Spinal cord (tissue), 10 donors: ENCODE measurements around the gene EPC2. TPM values are rescaled to one million over a fixed set of nuclear protein-coding genes. Genes with fewer than 3 reads are reported as not detected.

ENCODE experiments used
- DNase-seq, 6 donors: peaks; one replicate each; pipeline versions ENCODE4 v3.0.0 to v3.0.0-alpha.2; 2013 to 2015; ENCODE audit warnings: low spot score in 6 of 6, low read depth in 4 of 6
- H3K27ac ChIP-seq: one replicate; pipeline ENCODE4 v1.5.1; 2013; ENCODE audit warnings: low read depth, low read length, control low read depth
- H3K27me3 ChIP-seq: one replicate; pipeline ENCODE4 v1.6.1; 2013; ENCODE audit warnings: low read length; ENCODE audit not compliant: control insufficient read depth, insufficient read depth
- H3K36me3 ChIP-seq: one replicate; pipeline ENCODE4 v1.6.1; 2013; ENCODE audit warnings: low read length; ENCODE audit not compliant: control insufficient read depth, insufficient read depth
- H3K4me1 ChIP-seq: one replicate; pipeline ENCODE4 v1.6.1; 2013; ENCODE audit warnings: low read length; ENCODE audit not compliant: control insufficient read depth, insufficient read depth
- H3K4me3 ChIP-seq: one replicate; pipeline ENCODE4 v1.5.1; 2013; ENCODE audit warnings: low read depth, low read length, control low read depth
- H3K9me3 ChIP-seq: one replicate; pipeline ENCODE4 v1.6.1; 2013; ENCODE audit warnings: low read length; ENCODE audit not compliant: control insufficient read depth, insufficient read depth
- WGBS: methylation state at CpG from one replicate; pipeline ENCODE4 v1.1.5; 2013; ENCODE audit warnings: missing lambda C conversion rate; ENCODE audit not compliant: insufficient coverage; 5-methylcytosine and 5-hydroxymethylcytosine counted together
- polyA plus RNA-seq, 2 donors: library from polyadenylated mRNA; unstranded; fragments of 120-200 nt; gene quantifications; one replicate each; pipeline ENCODE4 v1.2.1, GENCODE V29; 2013; ENCODE audit not compliant: insufficient read length in 2 of 2
- total RNA-seq, 2 donors: library from RNA; depleted of rRNA in 1 of 2; stranded (reverse); fragments of 120-200 nt in 1 of 2; fragments of >200 nt in 1 of 2; gene quantifications; one replicate each; pipeline versions ENCODE4 v1.2.3 to v1.2.4, GENCODE V29; 2013 to 2014
- donor health status: healthy.

The EPC2 gene
- total and polyA plus RNA-seq, 4 donors = 31.5 to 52.6 (median 38.1) TPM

GRCh38 chr2:148716378-148716920 lies 71.9 kb downstream of the EPC2 start:
- Histone ChIP-seq H3K27ac (no peak overlapping the region), H3K4me3 (no peak overlapping the region), H3K36me3 (peaks cover 5% of the 10 kb centered on the region), H3K4me1 (peaks cover 13% of the 10 kb centered on the region), H3K9me3 (peaks cover 6% of the 10 kb centered on the region), H3K27me3 (no peaks in the 10 kb centered on the region)
- no peak for DNase-seq
- 86% methylated on average over 1 of the region's 2 CpGs for WGBS

DNA sequence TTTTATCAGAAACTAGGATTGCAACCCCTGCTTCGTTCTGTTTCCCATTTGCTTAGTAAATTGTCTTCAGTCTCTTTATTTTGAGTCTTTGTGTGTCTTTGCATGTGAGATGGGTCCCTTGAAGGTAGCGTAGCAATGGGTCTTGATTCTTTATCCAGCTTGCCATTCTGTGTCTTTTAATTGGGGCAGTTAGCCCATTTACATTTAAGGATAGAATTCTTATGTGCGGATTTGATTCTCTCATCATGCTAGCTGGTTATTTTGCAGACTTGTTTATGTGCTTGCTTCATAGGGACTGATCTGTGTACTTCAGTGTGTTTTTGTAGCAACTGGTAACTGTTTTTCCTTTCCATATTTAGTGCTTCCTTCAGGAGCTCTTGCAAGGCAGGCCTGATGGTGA lies 73.5 kb downstream of the EPC2 start:
- Histone ChIP-seq H3K4me3 (no peak overlapping the region), H3K36me3 (peaks cover 5% of the 10 kb centered on the region), H3K9me3 (peaks cover 6% of the 10 kb centered on the region), H3K27me3 (no peaks in the 10 kb centered on the region), H3K4me1 (peaks cover 13% of the 10 kb centered on the region), H3K27ac (no peak overlapping the region)
- 97% methylated on average over 3 of the region's 3 CpGs for WGBS
- no peak for DNase-seq

GRCh38 chr2:148719195-148719749 lies 74.7 kb downstream of the EPC2 start:
- peaks cover 13% of the 10 kb centered on the region for H3K4me1 ChIP-seq
- peaks cover 6% of the 10 kb centered on the region for H3K9me3 ChIP-seq
- DNase-seq = no peak
- WGBS = 100% methylated on average over 3 of the region's 6 CpGs
- H3K27ac ChIP-seq = no peak overlapping the region
- no peak overlapping the region for H3K4me3 ChIP-seq
- H3K36me3 ChIP-seq = peaks cover 5% of the 10 kb centered on the region
- H3K27me3 ChIP-seq = no peaks in the 10 kb centered on the region

DNA sequence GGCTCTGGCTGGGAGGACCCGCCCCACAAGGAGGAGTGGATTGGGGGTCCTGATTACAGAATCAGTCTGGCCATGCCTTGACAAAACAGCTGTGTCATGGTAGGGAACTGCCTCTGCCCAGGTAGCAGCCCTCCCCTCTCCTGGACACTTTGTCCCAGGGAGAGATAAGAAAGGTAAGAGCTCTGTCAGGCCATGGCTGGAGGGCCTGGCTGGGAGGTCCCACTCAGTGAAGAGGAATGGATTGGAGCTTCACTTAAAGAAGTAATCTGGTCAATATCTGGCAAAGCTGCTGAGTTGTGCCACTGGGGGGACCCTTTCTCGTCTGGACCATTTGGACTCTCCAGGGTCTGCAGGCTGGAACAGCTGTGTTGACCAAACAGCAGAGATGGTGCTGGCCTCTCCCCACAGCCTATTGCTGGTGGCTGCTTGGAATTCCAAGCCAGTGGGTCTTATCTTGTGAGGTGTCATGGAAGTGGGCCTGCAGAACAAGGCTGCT lies 75.4 kb downstream of the EPC2 start:
- Histone ChIP-seq H3K4me3 (no peak overlapping the region), H3K27me3 (no peaks in the 10 kb centered on the region), H3K9me3 (peaks cover 6% of the 10 kb centered on the region), H3K4me1 (peaks cover 13% of the 10 kb centered on the region), H3K27ac (no peak overlapping the region), H3K36me3 (peaks cover 5% of the 10 kb centered on the region)
- WGBS = 50% methylated on average over 2 of the region's 2 CpGs
- no peak for DNase-seq

- Histone ChIP-seq H3K36me3 (peaks cover 5% of the 10 kb centered on the region), H3K27ac (no peak overlapping the region)
- peak in 2 of 6 donors; percentile 56 to 62 for DNase-seq
Measured at GRCh38 chr2:148720501-148721001, 76.0 kb downstream of the EPC2 start.

DNA sequence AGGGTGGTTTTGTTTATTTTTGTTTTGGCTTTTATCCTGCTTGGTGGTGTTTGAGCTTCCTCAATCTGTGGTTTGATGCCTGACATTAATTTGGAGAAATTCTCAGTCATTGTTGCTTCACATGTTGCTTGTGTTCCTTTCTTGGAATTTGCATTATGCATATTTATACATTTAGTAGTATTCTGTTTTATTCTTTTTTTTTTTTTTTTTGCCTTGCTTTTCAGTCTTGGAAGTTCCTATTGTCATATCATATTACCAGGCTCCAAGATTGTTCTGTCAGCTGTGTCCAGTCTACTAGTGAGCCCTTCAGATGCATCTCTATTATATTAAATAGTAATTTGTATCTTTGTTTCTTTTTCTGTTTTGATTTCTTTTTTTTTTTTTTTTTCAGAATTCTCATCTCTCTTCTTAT lies 77.0 kb downstream of the EPC2 start:
- Histone ChIP-seq H3K27ac (no peak overlapping the region), H3K4me1 (peaks cover 13% of the 10 kb centered on the region), H3K9me3 (peaks cover 4% of the 10 kb centered on the region), H3K36me3 (peaks cover 5% of the 10 kb centered on the region), H3K27me3 (no peaks in the 10 kb centered on the region), H3K4me3 (no peak overlapping the region)
- no peak for DNase-seq

More at GRCh38 chr2:148720501-148721001, 76.0 kb downstream of the EPC2 start:
- peaks cover 13% of the 10 kb centered on the region for H3K4me1 ChIP-seq
- H3K4me3 ChIP-seq = no peak overlapping the region
- peaks cover 4% of the 10 kb centered on the region for H3K9me3 ChIP-seq
- H3K27me3 ChIP-seq = no peaks in the 10 kb centered on the region
- 87% methylated on average over 8 of the region's 20 CpGs for WGBS

- Histone ChIP-seq H3K27me3 (no peaks in the 10 kb centered on the region), H3K27ac (no peak overlapping the region), H3K9me3 (peaks cover 6% of the 10 kb centered on the region), H3K4me1 (peaks cover 13% of the 10 kb centered on the region), H3K36me3 (peaks cover 5% of the 10 kb centered on the region), H3K4me3 (no peak overlapping the region)
- WGBS = no CpG with 5 or more reads among the region's 5 CpGs
- no peak for DNase-seq
Measured at GRCh38 chr2:148721991-148722777, 77.6 kb downstream of the EPC2 start.

DNA sequence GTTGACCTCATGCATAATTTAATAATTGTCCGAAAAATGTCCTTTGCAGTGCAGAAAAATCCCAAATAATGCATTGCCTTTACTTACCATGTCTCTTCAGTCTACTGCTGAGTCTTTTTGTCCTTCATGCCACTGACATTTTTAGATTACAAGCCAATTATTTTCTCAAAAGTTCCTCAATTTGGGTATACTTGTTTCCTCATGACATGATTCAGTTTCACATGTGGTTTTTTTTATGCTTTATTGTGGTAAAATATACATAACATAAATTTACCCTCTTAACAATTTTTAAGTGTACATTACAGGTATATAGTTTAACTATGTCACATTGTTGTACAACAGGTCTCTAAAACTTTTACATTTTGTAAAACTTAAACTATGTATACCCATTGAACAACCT lies 81.0 kb downstream of the EPC2 start:
- H3K4me1 ChIP-seq = peaks cover 3% of the 10 kb centered on the region
- no peak overlapping the region for H3K27ac ChIP-seq
- peaks cover 4% of the 10 kb centered on the region for H3K9me3 ChIP-seq
- no peak for DNase-seq
- H3K4me3 ChIP-seq = no peak overlapping the region
- 88% methylated on average over 1 of the region's 1 CpG for WGBS
- no peaks in the 10 kb centered on the region for H3K27me3 ChIP-seq
- H3K36me3 ChIP-seq = no peaks in the 10 kb centered on the region

DNA sequence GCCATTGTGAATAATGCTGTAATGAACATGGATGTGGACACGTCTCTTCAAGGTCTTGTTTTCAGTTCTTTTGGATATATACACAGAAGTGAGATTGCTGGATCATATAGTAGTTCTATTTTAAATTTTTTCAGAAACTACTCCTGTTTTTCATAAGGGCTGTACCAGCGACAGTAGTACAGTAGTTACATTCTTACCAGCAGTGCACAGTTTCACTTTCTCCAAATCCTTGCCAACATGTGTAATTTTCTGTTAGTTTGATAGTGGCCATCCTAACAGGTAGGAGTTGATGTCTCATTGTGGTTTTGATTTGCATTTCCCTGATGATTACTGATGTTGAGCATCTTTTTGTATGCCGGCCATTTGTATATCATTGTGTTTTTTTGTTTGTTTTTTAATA lies 81.7 kb downstream of the EPC2 start:
- Histone ChIP-seq H3K4me1 (no peaks in the 10 kb centered on the region), H3K4me3 (no peak overlapping the region), H3K9me3 (peaks cover 4% of the 10 kb centered on the region), H3K36me3 (no peaks in the 10 kb centered on the region), H3K27me3 (no peaks in the 10 kb centered on the region), H3K27ac (no peak overlapping the region)
- no peak for DNase-seq
- WGBS = no CpG with 5 or more reads among the region's 3 CpGs
